Kidney (tissue), 14 donors: ENCODE data around the gene FAM151A. TPM values are rescaled to one million over a fixed set of nuclear protein-coding genes. Genes with fewer than 3 reads are reported as not detected.

Experiments
- DNase-seq, 5 donors: peaks; one replicate each; pipeline ENCODE4 v3.0.0-alpha.2; 2013 to 2020
- FAIRE-seq: peaks from 2 replicates; lab custom pipeline; 2012; peaks lifted over from hg19 to GRCh38; lab: Jason Lieb, UNC
- H3K27ac ChIP-seq, 2 donors: one replicate each; pipeline ENCODE4 v1.7.0; 2013; ENCODE audit warnings: low read depth in 2 of 2, low read length in 2 of 2, inconsistent platforms in 1 of 2
- H3K27me3 ChIP-seq: one replicate; pipeline ENCODE4 v1.7.1; 2013; ENCODE audit warnings: low read length, inconsistent platforms; ENCODE audit not compliant: control insufficient read depth, insufficient read depth
- H3K36me3 ChIP-seq, 3 donors: one replicate each; pipeline versions ENCODE4 v1.7.0 to v1.7.1; 2013; ENCODE audit warnings: low read length in 3 of 3, control low read depth in 1 of 3, inconsistent platforms in 1 of 3; ENCODE audit not compliant: insufficient read depth in 3 of 3, control insufficient read depth in 2 of 3
- H3K4me1 ChIP-seq, 3 donors: one replicate each; pipeline versions ENCODE4 v1.7.0 to v1.7.1; 2013; ENCODE audit warnings: low read length in 3 of 3, inconsistent platforms in 1 of 3, low read depth in 1 of 3; ENCODE audit not compliant: control insufficient read depth in 2 of 3, insufficient read depth in 2 of 3
- H3K4me3 ChIP-seq, 3 donors: one replicate each; pipeline versions ENCODE4 v1.7.0 to v1.8.1; 2013; ENCODE audit warnings: low read length in 3 of 3, control low read depth in 1 of 3, inconsistent platforms in 1 of 3
- H3K9ac ChIP-seq, 3 donors: one replicate each; pipeline versions ENCODE4 v1.7.0 to v1.7.1; 2013; ENCODE audit warnings: low read length in 3 of 3, control low read depth in 1 of 3, inconsistent platforms in 1 of 3
- H3K9me3 ChIP-seq, 3 donors: one replicate each; pipeline versions ENCODE4 v1.7.0 to v1.7.1; 2013; ENCODE audit warnings: low read length in 3 of 3, control low read depth in 1 of 3, inconsistent platforms in 1 of 3; ENCODE audit not compliant: control insufficient read depth in 2 of 3, insufficient read depth in 1 of 3
- CTCF ChIP-seq: IDR thresholded peaks from 3 replicates; pipeline ENCODE4 v1.5.1; 2012; ENCODE audit warnings: mild to moderate bottlenecking, moderate library complexity, borderline replicate concordance; ENCODE audit not compliant: insufficient read depth; ENCODE audit errors: extremely low read depth
- intact Hi-C: fragments of 100-400 bp; cut with DNase I; formaldehyde crosslinking; loops from one replicate; pipeline ENCODE4 v1.11.1; 2022
- polyA plus RNA-seq: library from polyadenylated mRNA; stranded (reverse); fragments of 350-450 nt; fragmentation: Illumina TruSeq; extraction: RNeasy Lipid Tissue Mini Kit (QIAGEN cat#74804); gene quantifications from one replicate; pipeline ENCODE4 v1.2.3, GENCODE V29; 2014; ENCODE audit warnings: low read depth, low replicate concordance; ENCODE audit not compliant: insufficient read depth
- total RNA-seq: library from RNA; stranded (reverse); fragmentation: NEBNext Ultra II Directional; extraction: Animal tissue kit (Norgen Biotek cat#: 25700); gene quantifications from one replicate; pipeline ENCODE4 v1.2.1, GENCODE V29; 2021
- donor health status: control.
- donor health status: control.
- donor health status: control.
- donor health status: control.
- donor health status: control.
- donor health status: DM: yes; HTN: yes; CAD: no.
- donor health status: Normal renal cell carcinoma (clear cell type).

The FAM151A gene
- total and polyA plus RNA-seq, 2 donors from 2014 or later = 237 TPM; not detected in 1

GRCh38 chr1:54566438-54567141 is 56.7 kb downstream of the FAM151A start:
- FAIRE-seq (no peak), DNase-seq (peak in 1 of 5 donors; percentile 41)
- Histone ChIP-seq H3K36me3 (no peaks in the 10 kb centered on the region), H3K9ac (no peak overlapping the region), H3K9me3 (no peaks in the 10 kb centered on the region), H3K27ac (no peak overlapping the region), H3K4me3 (no peak overlapping the region), H3K27me3 (no peaks in the 10 kb centered on the region), H3K4me1 (peaks cover 0 to 2% (median 0%) of the 10 kb centered on the region in 3 donors)
- intact Hi-C loops = no loop called here
- TF ChIP-seq CTCF = no peak

- no peak for TF ChIP-seq CTCF
- Histone ChIP-seq H3K9ac (no peak overlapping the region), H3K27me3 (no peaks in the 10 kb centered on the region), H3K36me3 (no peaks in the 10 kb centered on the region), H3K4me3 (no peak overlapping the region), H3K9me3 (no peaks in the 10 kb centered on the region), H3K27ac (no peak overlapping the region), H3K4me1 (peaks cover 0 to 3% (median 0%) of the 10 kb centered on the region in 3 donors)
- DNase-seq (peak in 2 of 5 donors; percentile 4 to 21), FAIRE-seq (no peak)
- intact Hi-C loops = no loop called here
Measured at GRCh38 chr1:54565113-54565501, 58.2 kb downstream of the FAM151A start.

- peak overlapping the region in 1 of 3 donors; percentile 3 for H3K4me3 ChIP-seq
- peak in 2 of 5 donors; percentile 68 to 90 for DNase-seq
- H3K9ac ChIP-seq = no peak overlapping the region
- TF ChIP-seq CTCF = no peak
- no peak for FAIRE-seq
- no peaks in the 10 kb centered on the region for H3K9me3 ChIP-seq
- no peaks in the 10 kb centered on the region for H3K27me3 ChIP-seq
- H3K4me1 ChIP-seq = peaks cover 0 to 8% (median 3%) of the 10 kb centered on the region in 3 donors
- H3K27ac ChIP-seq = peak overlapping the region in 1 of 2 donors; percentile 32
- no peaks in the 10 kb centered on the region for H3K36me3 ChIP-seq
- intact Hi-C loops = no loop called here
Measured at GRCh38 chr1:54564312-54565112, 58.8 kb downstream of the FAM151A start.
